Measurements from ENCODE around the gene LRRC28. TPM values are rescaled to one million over a fixed set of nuclear protein-coding genes. Genes with fewer than 3 reads are reported as not detected.

LRRC28 gene
- polyA plus RNA-seq, 1 donor from 2014 or later: 20.4 TPM

GRCh38 chr15:99248000-99248715 is 3.1 kb upstream of the LRRC28 start:
- Histone ChIP-seq H3K9me3 (ENCODE audit: low read length) (no peaks in the 10 kb centered on the region), H4K20me1 (ENCODE audit: insufficient read depth) (no peaks in the 10 kb centered on the region), H3K79me2 (replicated peaks; ENCODE audit: insufficient read depth, low read length) (peaks cover 7% of the 10 kb centered on the region), H3F3A (ENCODE audit: insufficient read depth, low read length, poor library complexity, severe bottlenecking) (peaks cover 12% of the 10 kb centered on the region), H3K9ac (ENCODE audit: low read length) (no peak overlapping the region), H3K27ac (ENCODE audit: low read length) (no peak overlapping the region), H3K9me2 (ENCODE audit: insufficient read depth, low read length) (no peaks in the 10 kb centered on the region), H2AFZ (ENCODE audit: low read depth, low read length) (no peak overlapping the region), H3K4me2 (ENCODE audit: low read length) (no peak overlapping the region), H3K4me3 (ENCODE audit: low read length) (no peak overlapping the region), H3K27me3 (ENCODE audit: insufficient read depth, low read depth, low read length) (no peaks in the 10 kb centered on the region), H3K36me3 (ENCODE audit: insufficient read depth, low read length) (no peaks in the 10 kb centered on the region)
- TF ChIP-seq SMC3 (conservative IDR thresholded peaks at IDR 0.05; ENCODE audit: poor library complexity) (no peak), POLR2AphosphoS5 (IDR thresholded peaks at IDR 0.05) (no peak), MXI1 (conservative IDR thresholded peaks at IDR 0.05; ENCODE audit: poor library complexity, severe bottlenecking) (no peak), CTCF (IDR thresholded peaks at IDR 0.05; ENCODE audit: poor library complexity, severe bottlenecking) (no peak), TAF1 (IDR thresholded peaks at IDR 0.05; ENCODE audit: low read depth) (no peak), RAD21 (conservative IDR thresholded peaks at IDR 0.05) (no peak), EP300 (conservative IDR thresholded peaks at IDR 0.05; ENCODE audit: poor library complexity, severe bottlenecking) (no peak), REST (IDR thresholded peaks at IDR 0.05; ENCODE audit: borderline replicate concordance) (no peak), EZH2 (IDR thresholded peaks at IDR 0.05; ENCODE audit: borderline replicate concordance, insufficient read depth, low read length, poor library complexity, severe bottlenecking) (no peak)

- H4K20me1 ChIP-seq (ENCODE audit: insufficient read depth): no peaks in the 10 kb centered on the region
- no peaks in the 10 kb centered on the region for H3K9me2 ChIP-seq (ENCODE audit: insufficient read depth, low read length)
- peak within 1 kb of the TSS; percentile 84 for H3K9ac ChIP-seq (ENCODE audit: low read length)
- H3K9me3 ChIP-seq (ENCODE audit: low read length): no peaks in the 10 kb centered on the region
- H3K79me2 ChIP-seq (replicated peaks; ENCODE audit: insufficient read depth, low read length): peaks cover 7% of the 10 kb centered on the region
- H3F3A ChIP-seq (ENCODE audit: insufficient read depth, low read length, poor library complexity, severe bottlenecking): peaks cover 12% of the 10 kb centered on the region
- peak within 1 kb of the TSS; percentile 87 for H3K4me3 ChIP-seq (ENCODE audit: low read length)
- no peaks in the 10 kb centered on the region for H3K27me3 ChIP-seq (ENCODE audit: insufficient read depth, low read depth, low read length)
- no peaks in the 10 kb centered on the region for H3K36me3 ChIP-seq (ENCODE audit: insufficient read depth, low read length)
- peak within 1 kb of the TSS; percentile 98 for H2AFZ ChIP-seq (ENCODE audit: low read depth, low read length)
- H3K4me2 ChIP-seq (ENCODE audit: low read length): peak within 1 kb of the TSS; percentile 84
- TF ChIP-seq RAD21 (conservative IDR thresholded peaks at IDR 0.05) (no peak), CTCF (IDR thresholded peaks at IDR 0.05; ENCODE audit: poor library complexity, severe bottlenecking) (no peak), EZH2 (IDR thresholded peaks at IDR 0.05; ENCODE audit: borderline replicate concordance, insufficient read depth, low read length, poor library complexity, severe bottlenecking) (no peak), EP300 (conservative IDR thresholded peaks at IDR 0.05; ENCODE audit: poor library complexity, severe bottlenecking) (no peak), REST (IDR thresholded peaks at IDR 0.05; ENCODE audit: borderline replicate concordance) (no peak), TAF1 (IDR thresholded peaks at IDR 0.05; ENCODE audit: low read depth) (no peak), SMC3 (conservative IDR thresholded peaks at IDR 0.05; ENCODE audit: poor library complexity) (no peak), POLR2AphosphoS5 (IDR thresholded peaks at IDR 0.05) (no peak), MXI1 (conservative IDR thresholded peaks at IDR 0.05; ENCODE audit: poor library complexity, severe bottlenecking) (no peak)
- H3K27ac ChIP-seq (ENCODE audit: low read length): peak within 1 kb of the TSS; percentile 95
Measured at GRCh38 chr15:99249270-99249841, 1.9 kb upstream of the LRRC28 start, which contains the start of gene TTC23. TSS of gene TTC23 (minus strand) at chr15:99249581. CDS start at chr15:99228712, 20,869 bp downstream.

Measured in neural cell (in vitro differentiated cells).